Measurements from ENCODE around the gene DHRS7. TPM values are rescaled to one million over a fixed set of nuclear protein-coding genes. Genes with fewer than 3 reads are reported as not detected.

The DHRS7 gene
- total and polyA plus RNA-seq, 2 of the 8 experiments (the other 6 are each of a cell fraction or from before 2014, with no cell fraction given), result 10.8 to 27.5 TPM

DNA sequence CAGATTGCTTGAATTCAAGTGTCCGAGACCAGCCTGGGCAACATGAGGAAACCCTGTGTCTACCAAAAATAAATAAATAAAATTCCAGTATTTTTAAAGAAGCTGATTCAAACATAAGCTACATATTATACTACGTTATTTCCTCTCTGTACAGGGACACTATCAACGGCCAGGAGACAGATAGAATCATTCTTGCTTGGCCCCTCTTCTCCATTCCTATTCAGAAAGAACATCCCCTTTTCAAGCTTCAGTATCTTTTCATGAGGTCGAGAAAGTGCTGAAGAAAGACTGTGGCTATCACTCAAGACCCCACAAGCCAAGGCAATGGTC lies 314 bp upstream of the DHRS7 start (continued):
- TF ChIP-seq CBX8 (IDR thresholded peaks at IDR 0.05; ENCODE audit: borderline replicate concordance, low read depth, low read length) (no peak), SIX5 (IDR thresholded peaks at IDR 0.05; ENCODE audit: low read depth, low read length) (no peak), BRCA1 (IDR thresholded peaks at IDR 0.05; ENCODE audit: low read depth, low read length) (no peak)
- TF ChIP-seq, protein P1, sequence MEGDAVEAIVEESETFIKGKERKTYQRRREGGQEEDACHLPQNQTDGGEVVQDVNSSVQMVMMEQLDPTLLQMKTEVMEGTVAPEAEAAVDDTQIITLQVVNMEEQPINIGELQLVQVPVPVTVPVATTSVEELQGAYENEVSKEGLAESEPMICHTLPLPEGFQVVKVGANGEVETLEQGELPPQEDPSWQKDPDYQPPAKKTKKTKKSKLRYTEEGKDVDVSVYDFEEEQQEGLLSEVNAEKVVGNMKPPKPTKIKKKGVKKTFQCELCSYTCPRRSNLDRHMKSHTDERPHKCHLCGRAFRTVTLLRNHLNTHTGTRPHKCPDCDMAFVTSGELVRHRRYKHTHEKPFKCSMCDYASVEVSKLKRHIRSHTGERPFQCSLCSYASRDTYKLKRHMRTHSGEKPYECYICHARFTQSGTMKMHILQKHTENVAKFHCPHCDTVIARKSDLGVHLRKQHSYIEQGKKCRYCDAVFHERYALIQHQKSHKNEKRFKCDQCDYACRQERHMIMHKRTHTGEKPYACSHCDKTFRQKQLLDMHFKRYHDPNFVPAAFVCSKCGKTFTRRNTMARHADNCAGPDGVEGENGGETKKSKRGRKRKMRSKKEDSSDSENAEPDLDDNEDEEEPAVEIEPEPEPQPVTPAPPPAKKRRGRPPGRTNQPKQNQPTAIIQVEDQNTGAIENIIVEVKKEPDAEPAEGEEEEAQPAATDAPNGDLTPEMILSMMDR (IDR thresholded peaks at IDR 0.05; ENCODE audit: control extremely low read depth in 1 of 3, insufficient read depth in 1 of 3, low read depth in 1 of 3, low read length in 3 of 3), result no peak
